ENCODE measurements around the gene PDE8A. TPM values are rescaled to one million over a fixed set of nuclear protein-coding genes. Genes with fewer than 3 reads are reported as not detected.
A peak's percentile ranks its signal among the peaks of the same experiment; 100 is the strongest.

PDE8A gene
- total RNA-seq, 1 experiment from 2014 or later: 16.4 TPM

GRCh38 chr15:85033148-85033547, 51.5 kb downstream of the PDE8A start:
- DNase-seq (ENCODE audit: low spot score): no peak

- DNase-seq (ENCODE audit: low spot score): no peak
Observed at GRCh38 chr15:85034276-85034675, 52.6 kb downstream of the PDE8A start.

- DNase-seq (ENCODE audit: low spot score): no peak
Observed at GRCh38 chr15:85035980-85036379, 54.3 kb downstream of the PDE8A start.

GRCh38 chr15:85036716-85037115, 55.1 kb downstream of the PDE8A start:
- DNase-seq (ENCODE audit: low spot score): no peak

GRCh38 chr15:85037641-85038040, 56.0 kb downstream of the PDE8A start:
- no peak for DNase-seq (ENCODE audit: low spot score)

GRCh38 chr15:85041230-85041629, 59.6 kb downstream of the PDE8A start:
- no peak for DNase-seq (ENCODE audit: low spot score)

- DNase-seq (ENCODE audit: low spot score): peak; percentile 63
Observed at GRCh38 chr15:85044251-85044853, 62.7 kb downstream of the PDE8A start.

GRCh38 chr15:85044894-85045293, 63.2 kb downstream of the PDE8A start:
- no peak for DNase-seq (ENCODE audit: low spot score)

GRCh38 chr15:85045615-85046014, 64.0 kb downstream of the PDE8A start:
- no peak for DNase-seq (ENCODE audit: low spot score)

GRCh38 chr15:85047271-85047948, 65.8 kb downstream of the PDE8A start:
- peak; percentile 96 for DNase-seq (ENCODE audit: low spot score)

- DNase-seq (ENCODE audit: low spot score): peak; percentile 15
Observed at GRCh38 chr15:85048430-85048829, 66.8 kb downstream of the PDE8A start.

GRCh38 chr15:85049805-85050204, 68.1 kb downstream of the PDE8A start:
- DNase-seq (ENCODE audit: low spot score): no peak

- no peak for DNase-seq (ENCODE audit: low spot score)
Observed at GRCh38 chr15:85059734-85060133, 78.1 kb downstream of the PDE8A start.

GRCh38 chr15:85062560-85062959, 80.9 kb downstream of the PDE8A start:
- DNase-seq (ENCODE audit: low spot score): no peak

GRCh38 chr15:85063088-85063487, 81.4 kb downstream of the PDE8A start:
- no peak for DNase-seq (ENCODE audit: low spot score)

- DNase-seq (ENCODE audit: low spot score): no peak
Observed at GRCh38 chr15:85063522-85064079, 81.9 kb downstream of the PDE8A start.

- no peak for DNase-seq (ENCODE audit: low spot score)
Observed at GRCh38 chr15:85064710-85065109, 83.1 kb downstream of the PDE8A start.

- no peak for DNase-seq (ENCODE audit: low spot score)
Observed at GRCh38 chr15:85071061-85071460, 89.4 kb downstream of the PDE8A start.

- DNase-seq (ENCODE audit: low spot score): no peak
Observed at GRCh38 chr15:85071504-85071903, 89.8 kb downstream of the PDE8A start.

- no peak for DNase-seq (ENCODE audit: low spot score)
Observed at GRCh38 chr15:85072917-85073316, 91.3 kb downstream of the PDE8A start.

GRCh38 chr15:85073556-85074194, 92.0 kb downstream of the PDE8A start:
- no peak for DNase-seq (ENCODE audit: low spot score)

GRCh38 chr15:85086855-85087254, 105.2 kb downstream of the PDE8A start:
- no peak for DNase-seq (ENCODE audit: low spot score)

- no peak for DNase-seq (ENCODE audit: low spot score)
Observed at GRCh38 chr15:85088300-85088699, 106.6 kb downstream of the PDE8A start.

Data from H4 (cell line).